ENCODE results near the gene CUX1.
"Not testable (repeated sequence)": the region's sequence is repeated elsewhere in the genome, so short reads cannot be mapped to it uniquely, and the experiment has no call there.

CUX1 gene

GRCh38 chr7:101989101-101989500 is 171.7 kb downstream of the CUX1 start:
- DNase-seq: no peak

GRCh38 chr7:101990811-101991418 is 173.5 kb downstream of the CUX1 start:
- DNase-seq: no peak

GRCh38 chr7:101991860-101992259 is 174.4 kb downstream of the CUX1 start:
- DNase-seq: no peak

GRCh38 chr7:101993311-101993710 is 175.9 kb downstream of the CUX1 start:
- DNase-seq: no peak

- DNase-seq: no peak
Measured at GRCh38 chr7:101995121-101995520, 177.7 kb downstream of the CUX1 start.

- DNase-seq: no peak
Measured at GRCh38 chr7:101996131-101996691, 178.8 kb downstream of the CUX1 start.

- no peak for DNase-seq
Measured at GRCh38 chr7:101996876-101997275, 179.4 kb downstream of the CUX1 start.

GRCh38 chr7:101998029-101998905 is 180.8 kb downstream of the CUX1 start:
- DNase-seq: no peak

GRCh38 chr7:101998906-101999240 is 181.4 kb downstream of the CUX1 start:
- DNase-seq: no peak

GRCh38 chr7:101999393-101999792 is 182.0 kb downstream of the CUX1 start:
- no peak for DNase-seq

GRCh38 chr7:102000123-102000522 is 182.7 kb downstream of the CUX1 start:
- DNase-seq: no peak

- DNase-seq: no peak
Measured at GRCh38 chr7:102004229-102004628, 186.8 kb downstream of the CUX1 start.

GRCh38 chr7:102004848-102005247 is 187.4 kb downstream of the CUX1 start:
- no peak for DNase-seq

GRCh38 chr7:102005933-102006480 is 188.6 kb downstream of the CUX1 start:
- DNase-seq: no peak

- DNase-seq: no peak
Measured at GRCh38 chr7:102006695-102007094, 189.3 kb downstream of the CUX1 start.

- no peak for DNase-seq
Measured at GRCh38 chr7:102008535-102009262, 191.3 kb downstream of the CUX1 start.

- no peak for DNase-seq
Measured at GRCh38 chr7:102009628-102010027, 192.2 kb downstream of the CUX1 start.

- not testable (repeated sequence) for DNase-seq
Measured at GRCh38 chr7:102012112-102012830, 194.8 kb downstream of the CUX1 start.

- no peak for DNase-seq
Measured at GRCh38 chr7:102012941-102013461, 195.6 kb downstream of the CUX1 start.

- DNase-seq: no peak
Measured at GRCh38 chr7:102018876-102019275, 201.4 kb downstream of the CUX1 start.

- no peak for DNase-seq
Measured at GRCh38 chr7:102019461-102019860, 202.0 kb downstream of the CUX1 start.
